Gastrocnemius medialis (tissue), 4 donors: ENCODE results near the gene TIAL1.

Source experiments
- CTCF ChIP-seq, 5 experiments: fragments of 450-650 bp in 3 of 5; fragments of 200-600 bp in 2 of 5; sonication (generic) in 2 of 5; IDR thresholded peaks in 4 of 5; conservative IDR thresholded peaks in 1 of 5; 1 replicate in 4 of 5; 2 replicates in 1 of 5; pipeline ENCODE4 v1.5.1; 2016 to 2019; ENCODE audit warnings: antibody characterized with exemption in 5 of 5, mild to moderate bottlenecking in 3 of 5, moderate library complexity in 3 of 5
- POLR2A ChIP-seq, 2 donors: fragments of 450-650 bp; IDR thresholded peaks; one replicate each; pipeline ENCODE4 v1.6.1; 2017; ENCODE audit warnings: antibody characterized with exemption in 2 of 2, mild to moderate bottlenecking in 2 of 2, moderate library complexity in 2 of 2

- no peak for TF ChIP-seq CTCF (IDR thresholded peaks at IDR 0.05 in 4 of 5, conservative IDR thresholded peaks at IDR 0.05 in 1 of 5)
- TF ChIP-seq POLR2A (IDR thresholded peaks at IDR 0.05), result no peak
Observed at GRCh38 chr10:119633538-119634218, 36.9 kb upstream of the TIAL1 start.
